Measurements from ENCODE around the gene NAALADL2. TPM values are rescaled to one million over a fixed set of nuclear protein-coding genes. Genes with fewer than 3 reads are reported as not detected.

NAALADL2 gene
- total and polyA plus RNA-seq, 2 donors from 2014 or later = 2.0 to 20.2 TPM

GRCh38 chr3:175039875-175040274 is 180.7 kb downstream of the NAALADL2 start:
- Histone ChIP-seq H3K4me1 (ENCODE audit: control insufficient read depth in 2 of 3, insufficient read depth in 2 of 3, low read depth in 1 of 3, low read length in 3 of 3) (no peaks in the 10 kb centered on the region), H3K27ac (ENCODE audit: low read depth in 2 of 2, low read length in 2 of 2) (no peak overlapping the region), H3K36me3 (ENCODE audit: control insufficient read depth in 2 of 3, insufficient read depth in 3 of 3, low read length in 3 of 3) (no peaks in the 10 kb centered on the region), H3K4me3 (ENCODE audit: low read length in 3 of 3) (no peak overlapping the region), H3K9me3 (ENCODE audit: control insufficient read depth in 2 of 3, insufficient read depth in 1 of 3, low read length in 3 of 3) (no peaks in the 10 kb centered on the region), H3K27me3 (ENCODE audit: control insufficient read depth, insufficient read depth, low read length) (no peaks in the 10 kb centered on the region), H3K9ac (ENCODE audit: low read length in 3 of 3) (no peak overlapping the region)
- no peak for FAIRE-seq
- no peak for DNase-seq
- intact Hi-C loops (cut with DNase I) = no loop called here
- TF ChIP-seq CTCF (IDR thresholded peaks at IDR 0.05; ENCODE audit: borderline replicate concordance, extremely low read depth, insufficient read depth) = no peak

- Histone ChIP-seq H3K27ac (ENCODE audit: low read depth in 2 of 2, low read length in 2 of 2) (no peak overlapping the region), H3K36me3 (ENCODE audit: control insufficient read depth in 2 of 3, insufficient read depth in 3 of 3, low read length in 3 of 3) (no peaks in the 10 kb centered on the region), H3K4me3 (ENCODE audit: low read length in 3 of 3) (no peak overlapping the region), H3K9ac (ENCODE audit: low read length in 3 of 3) (no peak overlapping the region), H3K9me3 (ENCODE audit: control insufficient read depth in 2 of 3, insufficient read depth in 1 of 3, low read length in 3 of 3) (no peaks in the 10 kb centered on the region), H3K27me3 (ENCODE audit: control insufficient read depth, insufficient read depth, low read length) (no peaks in the 10 kb centered on the region), H3K4me1 (ENCODE audit: control insufficient read depth in 2 of 3, insufficient read depth in 2 of 3, low read depth in 1 of 3, low read length in 3 of 3) (no peaks in the 10 kb centered on the region)
- no peak for TF ChIP-seq CTCF (IDR thresholded peaks at IDR 0.05; ENCODE audit: borderline replicate concordance, extremely low read depth, insufficient read depth)
- FAIRE-seq (no peak), DNase-seq (no peak)
- intact Hi-C loops (cut with DNase I) = no loop called here
Observed at GRCh38 chr3:175041369-175041768, 182.2 kb downstream of the NAALADL2 start.

- H3K4me1 ChIP-seq (ENCODE audit: control insufficient read depth in 2 of 3, insufficient read depth in 2 of 3, low read depth in 1 of 3, low read length in 3 of 3) = no peaks in the 10 kb centered on the region
- H3K27me3 ChIP-seq (ENCODE audit: control insufficient read depth, insufficient read depth, low read length) = no peaks in the 10 kb centered on the region
- no peaks in the 10 kb centered on the region for H3K36me3 ChIP-seq (ENCODE audit: control insufficient read depth in 2 of 3, insufficient read depth in 3 of 3, low read length in 3 of 3)
- peaks cover 0 to 6% (median 0%) of the 10 kb centered on the region in 3 donors for H3K9me3 ChIP-seq (ENCODE audit: control insufficient read depth in 2 of 3, insufficient read depth in 1 of 3, low read length in 3 of 3)
- H3K9ac ChIP-seq (ENCODE audit: low read length in 3 of 3) = no peak overlapping the region
- FAIRE-seq = no peak
- intact Hi-C loops (cut with DNase I) = no loop called here
- H3K4me3 ChIP-seq (ENCODE audit: low read length in 3 of 3) = no peak overlapping the region
- no peak for TF ChIP-seq CTCF (IDR thresholded peaks at IDR 0.05; ENCODE audit: borderline replicate concordance, extremely low read depth, insufficient read depth)
- DNase-seq = no peak
- no peak overlapping the region for H3K27ac ChIP-seq (ENCODE audit: low read depth in 2 of 2, low read length in 2 of 2)
Observed at GRCh38 chr3:175046601-175047000, 187.5 kb downstream of the NAALADL2 start.

- Histone ChIP-seq H3K9ac (ENCODE audit: low read length in 3 of 3) (no peak overlapping the region), H3K4me1 (ENCODE audit: control insufficient read depth in 2 of 3, insufficient read depth in 2 of 3, low read depth in 1 of 3, low read length in 3 of 3) (no peaks in the 10 kb centered on the region), H3K4me3 (ENCODE audit: low read length in 3 of 3) (no peak overlapping the region), H3K9me3 (ENCODE audit: control insufficient read depth in 2 of 3, insufficient read depth in 1 of 3, low read length in 3 of 3) (peaks cover 0 to 6% (median 0%) of the 10 kb centered on the region in 3 donors), H3K27ac (ENCODE audit: low read depth in 2 of 2, low read length in 2 of 2) (no peak overlapping the region), H3K27me3 (ENCODE audit: control insufficient read depth, insufficient read depth, low read length) (no peaks in the 10 kb centered on the region), H3K36me3 (ENCODE audit: control insufficient read depth in 2 of 3, insufficient read depth in 3 of 3, low read length in 3 of 3) (no peaks in the 10 kb centered on the region)
- intact Hi-C loops (cut with DNase I) = no loop called here
- DNase-seq (no peak), FAIRE-seq (no peak)
- TF ChIP-seq CTCF (IDR thresholded peaks at IDR 0.05; ENCODE audit: borderline replicate concordance, extremely low read depth, insufficient read depth) = no peak
Observed at GRCh38 chr3:175047786-175048185, 188.7 kb downstream of the NAALADL2 start.

Data from kidney (tissue), 14 donors.